HG02642 (cell line): Measurements from ENCODE around the gene EPYC.

Experiments
- ATAC-seq: cut with Tn5 transposase; IDR thresholded peaks from one replicate; pipeline ENCODE4 v1.9.1; 2021; ENCODE audit warnings: mild to moderate bottlenecking; ENCODE audit not compliant: unreplicated experiment, poor library complexity

EPYC gene

DNA sequence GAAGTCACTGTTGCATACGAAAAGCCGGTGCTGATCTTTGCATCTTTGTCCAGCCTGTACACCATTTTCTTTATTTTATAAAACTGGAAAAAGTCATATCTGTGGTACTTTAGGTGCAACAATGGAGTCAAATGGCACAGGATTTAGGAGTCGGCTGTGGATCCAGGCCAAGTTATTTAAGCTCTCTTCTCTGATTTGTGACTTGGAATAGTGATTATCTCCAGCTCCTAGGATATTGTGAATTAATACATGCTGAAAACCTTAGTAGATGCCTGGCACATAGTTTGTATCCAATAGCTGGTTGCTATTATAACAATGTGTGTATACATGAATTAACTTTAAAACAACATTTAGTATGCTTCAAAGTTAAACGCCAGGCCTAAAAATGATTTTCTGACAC lies 43.6 kb downstream of the EPYC start:
- no peak for ATAC-seq

DNA sequence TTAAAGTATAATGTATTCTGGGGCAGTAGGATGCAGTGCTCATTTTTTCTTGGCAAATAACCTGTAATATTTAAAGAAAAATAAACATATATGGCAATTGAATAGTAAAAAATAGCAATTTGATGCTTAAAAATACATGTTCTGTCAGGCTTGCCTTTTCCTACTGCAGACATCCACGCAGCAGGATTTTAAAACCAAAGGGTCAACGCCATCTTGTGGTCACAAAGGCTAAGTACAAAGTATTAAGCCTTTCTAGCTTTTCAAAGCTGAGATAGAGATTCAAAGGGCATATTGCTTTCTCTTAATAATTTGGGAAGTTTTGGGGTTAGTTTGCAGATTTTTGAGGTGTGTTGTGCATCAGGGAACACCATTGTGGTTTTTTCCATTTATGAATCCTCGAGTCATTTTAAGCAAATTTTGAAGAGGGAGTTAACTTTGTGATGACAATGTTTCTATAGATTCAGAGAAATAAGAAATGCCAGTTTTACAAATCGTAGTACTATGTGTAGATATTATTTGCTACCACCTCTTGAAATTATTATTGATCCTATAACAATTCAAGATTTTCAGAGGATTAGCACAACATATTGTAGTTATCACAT lies 45.1 kb downstream of the EPYC start:
- ATAC-seq = peak; percentile 88

DNA sequence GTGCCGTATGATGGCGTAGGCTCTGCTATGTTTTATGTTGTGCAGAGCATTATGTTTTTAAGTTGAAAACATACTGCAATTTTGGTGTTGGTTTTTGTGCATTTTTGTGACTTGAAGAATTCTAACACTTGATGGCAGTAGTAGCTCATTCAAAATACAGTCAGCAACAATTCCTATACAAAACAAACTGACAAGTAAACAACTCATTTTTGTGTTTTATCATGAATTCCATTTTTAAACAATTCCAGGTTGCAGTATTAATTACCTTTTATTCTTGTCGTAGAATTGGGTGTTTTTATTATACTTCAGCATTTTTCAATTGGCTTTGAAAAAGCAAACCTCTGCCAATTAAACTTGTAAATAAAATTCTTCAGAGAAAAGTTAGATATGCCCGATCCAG lies 45.7 kb downstream of the EPYC start:
- ATAC-seq = no peak

DNA sequence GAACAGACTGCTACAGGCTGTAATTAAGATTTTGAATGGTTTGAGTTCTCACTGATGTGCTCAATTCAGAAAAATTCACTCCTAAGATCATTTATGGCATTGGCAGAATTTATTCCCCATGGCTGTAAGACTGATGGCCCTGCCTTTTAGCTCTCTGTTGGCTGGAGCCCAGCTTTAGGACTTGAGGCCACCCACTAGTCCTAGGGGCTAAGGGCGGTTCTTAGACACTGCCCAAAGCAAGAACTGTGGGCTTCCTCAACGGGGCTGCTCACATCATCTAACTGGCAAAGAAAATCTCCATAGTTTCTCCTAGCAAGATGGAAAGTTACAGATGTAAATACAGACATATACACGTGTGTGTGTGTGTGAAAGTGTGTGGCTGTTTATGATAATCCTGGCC lies 46.4 kb downstream of the EPYC start:
- no peak for ATAC-seq

DNA sequence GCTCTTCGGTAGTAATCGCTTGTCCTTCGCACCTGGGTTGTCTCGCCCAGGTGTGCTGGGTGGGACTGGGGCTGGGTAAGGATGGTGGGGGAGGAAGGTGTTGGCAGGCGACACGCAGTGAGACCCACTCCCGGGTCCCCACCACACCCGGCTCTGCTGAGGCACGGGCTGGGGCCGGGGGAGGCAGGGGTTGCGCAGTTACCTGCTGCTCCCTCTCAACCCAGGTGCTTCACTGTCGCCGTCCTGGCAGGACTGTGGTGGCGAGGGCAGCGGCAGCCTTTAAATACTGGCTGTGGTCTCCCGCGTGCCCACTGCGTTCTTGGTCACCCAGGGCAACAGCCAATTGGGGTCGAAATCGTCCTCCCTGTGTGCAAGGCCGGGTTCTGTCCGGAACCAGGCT lies 49.9 kb downstream of the EPYC start, which contains the start of gene CCER1:
Gene CCER1, minus strand, starts transcription at position 256 of the 400 bp plus-strand sequence. CDS start 434 bp downstream, outside the sequence.
- ATAC-seq = no peak

DNA sequence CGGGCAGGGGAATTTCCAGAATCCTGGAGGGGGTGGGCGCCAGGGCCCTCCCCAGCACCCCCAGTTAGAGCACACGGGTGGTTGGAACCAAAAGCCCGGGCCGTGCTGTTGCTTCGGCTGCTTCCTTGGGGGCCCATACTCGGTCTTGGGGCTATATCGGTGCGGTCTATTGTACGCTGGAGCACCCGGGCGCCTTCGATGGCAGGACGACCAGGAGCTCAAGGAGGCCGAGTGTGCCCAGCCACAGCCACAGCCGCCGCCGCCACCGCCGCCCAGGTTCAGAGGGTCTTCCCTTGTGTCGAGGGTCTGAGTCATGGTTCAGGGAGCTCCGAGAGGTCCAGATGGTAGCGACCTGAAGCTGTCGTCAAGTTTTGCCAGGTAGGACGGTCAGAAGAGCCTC lies 50.3 kb downstream of the EPYC start:
- ATAC-seq = no peak

DNA sequence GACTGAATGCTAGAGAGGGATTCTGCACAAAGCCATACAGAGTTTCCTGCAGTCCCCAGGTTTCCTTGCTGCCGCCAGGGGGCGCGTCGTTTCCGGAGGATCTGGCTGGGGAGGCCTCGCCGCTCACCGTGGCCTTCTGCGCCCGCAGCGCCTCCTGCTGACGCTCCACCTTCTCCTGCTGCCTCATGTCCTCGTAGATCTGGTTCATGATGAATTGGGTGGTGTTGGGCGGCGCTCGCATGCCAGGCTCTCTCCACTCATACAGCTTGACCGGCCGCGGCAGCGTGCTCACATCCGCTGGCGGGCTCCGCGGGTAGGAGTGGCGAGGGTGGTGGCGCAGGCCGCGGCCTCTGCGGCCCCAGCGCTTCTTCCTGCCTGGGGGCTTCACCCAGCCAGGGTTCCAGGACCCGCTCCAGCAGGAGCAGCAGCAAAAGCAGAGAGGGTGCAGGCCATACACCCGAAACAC lies 50.8 kb downstream of the EPYC start:
- no peak for ATAC-seq

DNA sequence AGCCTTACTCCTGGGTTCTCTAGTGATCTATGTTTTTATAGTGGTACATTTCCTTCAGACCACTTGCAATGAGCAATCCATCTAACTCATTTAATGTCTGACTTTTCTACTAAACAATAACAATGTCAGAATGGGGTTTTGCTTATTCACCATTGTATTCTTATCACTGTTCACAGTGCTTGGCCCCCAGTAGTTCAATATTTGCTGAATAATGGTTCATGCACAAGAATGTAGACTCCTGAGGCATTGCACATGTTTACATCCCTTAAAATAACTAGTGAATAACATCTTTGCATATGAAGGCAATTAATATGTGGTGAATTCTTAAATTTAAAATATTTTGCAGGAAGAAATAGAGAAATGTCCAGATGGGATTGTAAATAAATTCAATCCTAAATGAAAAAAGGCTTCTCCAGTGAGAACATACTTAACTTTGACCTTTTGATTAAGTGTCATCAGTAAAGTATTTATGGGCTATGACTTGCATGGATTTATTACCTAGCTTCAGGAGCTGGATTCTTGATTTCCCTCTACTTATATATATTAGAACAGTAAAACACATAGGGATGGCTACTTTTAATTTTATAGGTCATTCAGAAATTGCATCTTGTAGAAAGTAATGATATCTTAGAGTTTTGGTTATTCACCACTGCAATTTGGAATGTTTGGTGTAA lies 53.2 kb downstream of the EPYC start:
- ATAC-seq = no peak

DNA sequence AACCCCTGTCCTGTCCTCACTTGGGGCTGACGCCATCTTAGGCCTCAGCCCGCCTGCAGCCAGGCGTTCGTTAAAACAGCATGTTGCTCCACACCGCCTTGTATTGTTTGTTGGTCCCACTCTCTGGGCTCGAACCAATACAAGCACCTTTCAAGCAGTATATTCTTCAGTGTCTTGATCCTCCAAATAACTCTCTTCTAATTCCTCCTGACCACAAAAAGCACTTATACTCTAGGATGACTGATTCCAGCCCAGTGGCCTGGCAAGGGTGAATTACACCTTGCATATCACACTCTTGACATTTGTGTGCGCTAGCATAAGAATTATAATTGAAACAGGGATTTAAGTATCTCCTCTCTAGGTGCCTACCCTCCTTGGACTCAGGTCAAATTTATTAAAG lies 56.9 kb downstream of the EPYC start:
- no peak for ATAC-seq

DNA sequence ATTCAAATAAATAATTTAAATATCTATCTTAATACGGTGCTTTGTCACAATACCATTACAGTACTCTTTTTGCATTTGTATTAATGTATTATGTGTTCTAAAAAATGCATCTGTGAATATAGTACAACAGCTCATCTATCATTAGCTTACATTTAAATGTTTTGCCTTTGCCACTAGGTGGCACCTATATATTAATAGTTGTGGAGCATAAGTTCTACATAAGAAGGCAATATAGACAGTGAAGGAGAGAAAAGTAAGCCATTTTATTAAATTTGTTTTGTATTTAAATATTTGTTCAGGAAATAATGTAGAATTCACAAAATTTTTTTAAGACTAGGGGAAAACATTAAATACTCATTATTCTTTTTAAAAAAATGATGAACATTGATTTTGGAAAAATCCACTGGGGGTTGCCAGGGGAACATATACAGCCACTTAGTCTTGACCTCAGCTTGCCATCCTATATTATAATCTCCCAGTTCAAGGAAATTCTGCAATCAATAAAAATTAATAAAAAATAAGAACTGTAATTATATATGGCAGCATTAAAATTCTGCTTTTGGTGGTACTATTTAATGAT lies 59.6 kb downstream of the EPYC start:
- peak; percentile 73 for ATAC-seq

DNA sequence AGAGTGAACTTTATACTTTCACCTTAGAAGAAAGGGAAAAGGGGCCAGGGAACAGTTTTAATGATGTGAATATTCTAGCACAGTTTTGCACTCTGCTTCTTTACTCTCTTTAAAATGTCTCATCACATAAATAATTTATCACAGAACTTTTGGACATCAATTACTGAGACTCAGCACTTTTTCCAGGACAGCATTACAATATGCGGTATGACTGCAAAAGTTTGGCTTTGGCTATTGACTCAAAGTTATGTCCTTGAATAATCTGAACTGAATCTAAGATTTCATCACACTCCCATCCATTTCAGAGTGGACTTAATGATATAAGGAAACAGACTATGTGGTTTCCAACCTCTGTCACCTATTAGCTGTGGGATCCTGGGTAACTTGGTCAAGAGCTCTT lies 61.5 kb downstream of the EPYC start:
- no peak for ATAC-seq

DNA sequence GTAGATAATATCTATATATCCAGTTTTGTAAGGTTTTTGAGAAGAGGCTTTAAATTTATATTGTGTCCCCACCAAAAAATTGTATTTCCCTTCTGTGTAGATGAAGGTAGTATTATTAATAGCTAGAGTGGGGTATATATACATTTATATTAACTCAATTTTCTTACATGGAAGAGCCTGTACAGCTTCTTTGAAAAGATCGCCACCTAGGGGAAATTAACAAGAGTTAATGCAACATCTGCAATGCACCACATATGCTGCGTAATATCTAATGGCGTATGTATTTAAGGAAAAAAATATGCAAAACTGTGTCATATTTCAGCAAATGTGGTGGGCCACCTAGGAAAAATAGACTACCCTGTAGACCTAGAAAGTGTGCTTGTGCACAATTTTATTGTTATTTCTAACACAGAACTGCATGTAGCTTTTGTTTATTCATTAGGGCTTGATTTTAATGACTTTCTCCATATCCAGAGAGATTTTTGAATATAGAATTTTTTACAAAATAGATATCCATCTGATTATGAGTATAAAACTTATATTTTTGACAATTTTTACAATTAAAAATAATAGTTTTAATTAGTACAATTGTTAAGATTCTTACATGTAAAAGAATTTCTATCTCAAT lies 63.8 kb downstream of the EPYC start:
- ATAC-seq = peak; percentile 77

DNA sequence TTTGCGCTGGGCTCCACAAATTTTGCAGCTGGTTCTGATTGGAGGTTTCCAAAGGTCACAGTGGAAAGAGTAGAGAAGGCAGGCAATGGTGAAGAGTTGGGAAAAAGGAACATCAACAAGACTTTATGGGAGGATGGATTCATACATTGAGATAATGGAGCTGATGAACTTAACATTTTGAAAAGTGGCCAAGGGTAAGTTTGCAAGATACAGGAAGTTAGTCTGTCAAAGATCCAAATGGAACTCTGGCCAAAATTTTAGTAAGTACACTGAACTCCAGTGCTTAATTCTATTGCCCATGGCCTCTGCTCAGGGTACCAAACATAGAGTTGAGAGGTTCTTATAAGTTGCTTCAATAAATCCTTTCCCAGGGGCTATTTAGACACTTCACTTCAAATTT lies 65.4 kb downstream of the EPYC start:
- no peak for ATAC-seq

DNA sequence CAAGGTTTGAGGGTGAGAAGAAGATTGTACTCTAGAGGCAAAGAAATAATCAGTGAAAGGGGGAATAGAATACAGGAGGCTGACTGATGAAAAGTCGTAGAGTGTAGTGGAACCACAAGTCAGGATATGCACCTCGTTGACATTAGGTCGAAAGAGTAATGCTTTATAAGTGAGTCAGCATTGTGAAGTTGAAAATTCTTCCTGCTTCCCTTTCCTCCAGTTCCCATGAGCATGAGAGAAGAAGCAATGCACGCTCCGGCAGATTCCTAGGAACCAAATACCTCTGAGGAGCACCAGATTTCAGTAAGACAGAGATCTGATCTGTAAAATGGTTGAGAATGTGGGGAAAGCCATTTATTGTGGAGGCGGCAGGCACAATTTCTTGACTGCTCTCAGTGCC lies 66.3 kb downstream of the EPYC start:
- ATAC-seq = no peak

DNA sequence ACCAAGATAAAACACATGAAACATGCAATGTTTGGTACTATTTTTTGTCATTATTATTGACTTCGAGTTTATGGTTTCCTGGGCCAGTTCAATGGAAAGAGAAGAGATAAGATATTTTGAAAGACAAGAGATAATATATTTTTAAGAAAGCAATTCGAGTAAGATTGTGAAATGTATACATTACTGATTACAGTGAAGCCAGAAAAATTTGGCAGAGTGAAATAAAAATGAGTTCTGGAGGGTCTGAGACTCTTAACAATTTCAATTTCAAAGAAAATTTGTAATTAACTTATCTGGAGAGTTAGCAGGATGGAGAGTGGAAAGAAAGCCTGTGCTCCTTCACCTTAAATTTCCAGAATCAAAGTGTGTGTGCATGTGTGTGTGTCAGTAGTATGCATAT lies 67.1 kb downstream of the EPYC start:
- ATAC-seq = no peak

DNA sequence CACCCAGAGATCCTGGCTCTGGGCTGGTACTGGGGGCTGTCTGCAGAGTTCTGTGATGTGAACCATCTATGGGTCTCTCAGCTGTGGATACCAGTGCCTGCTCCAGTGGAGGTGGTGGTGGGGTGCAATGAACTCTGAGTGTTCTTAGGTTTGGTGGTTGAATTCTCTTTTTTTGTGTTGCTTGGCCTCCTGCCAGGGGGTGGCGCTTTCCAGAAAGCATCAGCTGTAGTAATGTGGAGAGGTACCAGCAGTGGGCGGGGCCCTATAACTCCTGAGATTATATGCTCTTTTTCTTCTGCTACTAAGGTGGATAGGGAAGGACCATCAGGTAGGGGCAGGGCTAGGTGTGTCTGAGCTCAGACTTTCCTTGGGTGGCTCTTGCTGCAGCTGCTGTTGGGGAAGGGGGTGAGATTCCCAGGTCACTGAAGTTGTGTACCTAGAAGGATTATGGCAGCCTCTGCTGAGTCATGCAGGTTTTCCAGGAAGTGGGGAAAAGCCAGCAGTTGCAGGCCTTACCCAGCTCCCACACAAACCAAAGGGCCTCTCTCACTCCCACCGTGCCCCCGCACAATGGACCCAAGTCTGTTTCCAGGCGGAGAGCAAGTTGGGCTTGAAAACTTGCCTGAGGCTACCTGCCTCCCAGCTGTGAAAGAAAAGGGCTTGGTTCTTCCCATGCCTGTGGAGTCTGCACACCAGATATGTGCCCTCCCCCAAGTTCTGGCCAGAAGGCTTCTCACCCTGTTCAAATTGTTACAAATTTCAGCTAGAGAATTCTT lies 68.4 kb downstream of the EPYC start:
- ATAC-seq = no peak

DNA sequence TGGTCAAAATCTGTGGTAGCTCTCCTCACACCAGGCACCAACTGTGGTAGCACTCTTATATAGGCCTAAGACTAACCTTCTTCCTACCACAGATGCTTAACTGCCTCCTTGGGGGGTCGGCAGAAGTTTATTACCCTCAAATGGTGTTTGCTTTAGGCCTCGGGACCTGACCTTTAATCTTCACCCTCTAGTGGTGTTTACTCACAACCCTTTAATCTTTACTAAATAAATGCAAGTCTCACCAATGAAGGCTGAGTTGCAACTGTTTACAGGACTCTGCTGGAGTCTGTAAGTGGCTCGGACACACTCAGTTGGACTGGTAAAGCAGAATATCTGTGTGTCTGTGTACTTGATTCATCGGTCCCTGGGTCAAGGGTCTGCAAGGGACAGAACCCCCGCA lies 79.2 kb downstream of the EPYC start:
- ATAC-seq = no peak

DNA sequence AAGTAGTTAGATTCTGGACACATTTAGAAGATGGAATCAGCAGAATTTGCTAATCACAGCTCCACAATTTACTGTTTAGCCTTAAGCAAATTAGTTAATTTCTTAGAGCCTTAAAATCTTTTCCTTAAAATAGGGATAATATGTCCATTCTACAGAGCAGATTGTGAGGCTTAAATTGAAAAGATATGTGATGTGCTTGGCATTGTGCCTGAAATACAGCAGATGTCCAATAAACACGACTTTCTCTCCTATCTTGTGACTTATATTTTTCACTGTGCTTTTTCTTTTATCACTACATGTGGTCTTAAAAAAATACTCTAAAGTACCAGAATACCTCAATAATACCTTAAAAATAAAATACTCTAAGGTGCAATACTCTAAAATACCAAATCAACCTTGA lies 80.4 kb downstream of the EPYC start:
- no peak for ATAC-seq

DNA sequence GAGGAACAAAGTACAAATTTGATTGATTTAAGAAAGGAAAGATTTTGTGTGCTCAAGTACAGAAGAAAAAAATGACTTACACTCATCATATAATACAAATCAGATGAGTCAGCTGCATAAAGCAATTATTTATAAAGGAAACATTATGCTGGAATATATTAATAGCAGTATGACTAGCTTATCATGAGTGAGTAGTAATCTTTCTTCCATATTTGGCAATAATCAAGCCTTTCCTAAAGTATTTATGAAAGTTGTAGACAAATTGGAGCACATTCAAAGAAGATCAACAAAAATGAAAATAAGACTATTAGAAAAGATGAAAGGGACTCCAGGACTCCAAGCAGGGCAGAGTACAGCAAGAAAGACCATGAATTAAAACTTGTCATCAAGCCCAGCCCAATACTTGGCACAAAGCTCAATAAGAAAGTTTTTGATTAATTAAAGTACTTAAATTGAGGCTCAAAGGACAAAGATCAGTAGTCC lies 82.6 kb downstream of the EPYC start:
- ATAC-seq = no peak

DNA sequence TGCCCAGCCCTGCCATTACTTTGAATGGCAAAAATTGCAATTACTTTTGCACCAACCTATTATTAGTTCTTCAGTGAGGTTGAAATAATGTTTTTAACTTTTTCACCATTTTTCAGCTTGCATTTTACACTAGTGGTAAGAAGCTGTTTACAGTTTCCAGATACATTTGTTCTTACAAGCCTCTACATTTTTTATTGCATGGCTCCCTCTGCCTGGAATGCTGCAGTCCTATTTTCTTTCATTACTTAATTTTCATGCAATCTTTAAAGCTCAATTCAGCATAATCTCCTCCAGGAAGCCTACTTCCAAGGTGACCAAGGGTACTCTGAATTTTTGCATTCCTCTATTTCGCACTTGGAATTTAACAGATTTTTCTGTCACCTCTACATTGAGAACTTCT lies 83.2 kb downstream of the EPYC start:
- no peak for ATAC-seq

DNA sequence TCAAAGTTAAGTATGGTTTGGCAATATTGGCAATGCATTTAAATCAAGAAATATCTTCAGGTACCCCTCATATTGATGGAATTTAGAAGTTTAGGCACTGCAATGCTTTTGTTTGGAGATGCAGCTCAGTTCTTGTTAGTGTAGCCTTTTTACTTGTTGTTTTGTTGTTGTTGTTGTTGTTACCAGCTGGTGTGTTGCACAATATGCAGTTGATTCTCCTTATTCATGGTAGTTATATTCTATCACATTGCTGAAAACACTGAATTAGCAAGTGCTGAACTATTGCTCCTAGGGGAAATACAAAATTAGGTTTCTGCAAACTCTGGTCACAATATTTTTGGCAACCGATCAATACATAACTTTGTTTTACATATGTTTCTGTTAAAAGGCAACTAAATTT lies 84.5 kb downstream of the EPYC start:
- ATAC-seq = no peak
